Epithelial cell of esophagus (primary cell): ENCODE data around the gene TEAD3.

Experiments
- DNase-seq: peaks from one replicate; pipeline ENCODE4 v3.0.0; 2010; ENCODE audit warnings: low read depth
- H3K4me3 ChIP-seq: 2 replicates; pipeline ENCODE4 v1.5.1; 2011; ENCODE audit warnings: mild to moderate bottlenecking, low read length, control low read depth
- CTCF ChIP-seq: IDR thresholded peaks from 2 replicates; pipeline ENCODE4 v1.5.1; 2011; ENCODE audit warnings: low read depth, mild to moderate bottlenecking, low read length, control low read depth, inconsistent platforms; ENCODE audit not compliant: insufficient read depth; ENCODE audit errors: missing control alignments

The TEAD3 gene

DNA sequence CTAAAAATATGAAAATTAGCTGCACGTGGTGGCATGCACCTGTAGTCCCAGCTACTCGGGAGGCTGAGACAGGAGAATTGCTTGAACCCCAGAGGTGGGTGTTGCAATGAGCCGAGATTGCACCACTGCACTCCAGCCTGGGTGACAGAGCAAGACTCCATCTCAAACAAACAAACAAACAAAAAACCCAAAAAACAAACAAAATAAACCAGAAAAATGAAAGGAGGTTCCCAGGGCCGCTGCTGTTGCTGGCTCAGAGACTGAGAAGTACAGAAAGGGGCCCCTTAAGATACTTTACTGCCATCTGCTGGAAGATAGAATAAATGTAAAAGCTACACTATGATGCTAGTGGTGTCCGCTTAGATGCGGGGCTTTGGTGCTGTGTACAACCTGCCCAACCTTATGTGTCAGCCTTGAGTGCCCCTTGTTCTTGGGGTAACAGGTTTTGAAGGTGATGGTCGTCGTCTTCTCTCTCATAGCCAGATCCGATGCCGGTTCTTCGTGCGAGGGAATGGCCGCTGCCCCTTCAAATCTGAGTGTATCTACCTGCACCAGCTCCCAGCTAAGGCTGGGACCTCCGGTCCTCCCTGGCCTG lies 47.5 kb downstream of the TEAD3 start:
- DNase-seq, result peak; percentile 70
- no peak overlapping the region for H3K4me3 ChIP-seq
- TF ChIP-seq CTCF, result peak; percentile 66

GRCh38 chr6:35448191-35448590 lies 48.7 kb downstream of the TEAD3 start:
- no peak for TF ChIP-seq CTCF
- H3K4me3 ChIP-seq, result no peak overlapping the region

DNA sequence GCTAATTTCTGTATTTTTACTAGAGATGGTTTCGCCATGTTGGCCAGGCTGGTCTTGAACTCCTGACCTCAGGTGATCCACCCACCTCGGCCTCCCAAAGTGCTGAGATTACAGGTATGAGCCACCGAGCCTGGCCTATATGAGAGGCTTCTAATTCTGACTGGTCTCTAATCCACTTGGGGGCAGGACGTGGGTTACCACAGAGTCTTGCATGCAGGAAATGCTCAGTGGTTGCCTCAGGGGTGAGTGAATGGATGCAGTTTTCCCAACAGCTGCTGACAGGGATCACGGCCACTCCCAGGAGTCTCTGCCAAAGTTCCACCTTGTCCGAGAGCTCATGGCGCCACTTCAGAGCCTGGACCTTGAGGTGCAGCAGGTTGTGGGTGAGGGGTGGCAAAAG lies 51.2 kb downstream of the TEAD3 start:
- no peak overlapping the region for H3K4me3 ChIP-seq
- peak; percentile 64 for DNase-seq
- TF ChIP-seq CTCF, result no peak

More at GRCh38 chr6:35448191-35448590, 48.7 kb downstream of the TEAD3 start:
- DNase-seq, result no peak

DNA sequence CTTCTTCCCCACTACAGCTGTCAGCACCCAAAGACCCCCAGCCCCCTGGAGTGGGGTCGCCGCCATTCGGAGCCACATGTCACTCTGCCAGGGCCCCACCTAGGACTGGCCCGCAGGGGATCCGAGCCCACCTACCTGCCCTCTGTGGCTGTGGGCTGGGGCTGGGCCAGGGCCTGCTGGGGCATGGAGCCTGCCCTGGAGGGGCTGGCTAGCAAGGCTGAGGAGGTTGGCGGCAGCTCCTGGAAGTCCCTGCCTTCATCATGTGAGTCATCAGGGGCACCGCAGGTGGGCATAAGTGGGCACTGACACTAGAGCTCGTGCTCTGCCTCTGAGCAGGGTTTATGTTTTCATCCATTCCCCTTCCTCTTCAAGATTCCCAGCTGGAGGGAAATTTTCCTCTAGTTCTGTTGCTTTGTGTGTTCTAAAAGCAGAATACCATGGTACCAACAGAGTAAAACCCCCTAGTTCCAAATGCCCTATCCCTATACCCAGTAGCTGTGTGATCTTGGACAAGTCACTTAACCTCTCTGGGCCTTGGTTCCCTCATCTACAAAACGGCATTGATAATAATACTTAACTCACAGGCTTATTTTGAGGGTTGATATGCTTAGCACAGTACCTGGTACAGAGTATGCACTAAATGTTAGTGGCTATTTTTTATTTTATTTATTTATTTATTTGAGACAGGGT lies 53.4 kb downstream of the TEAD3 start:
- no peak overlapping the region for H3K4me3 ChIP-seq
- DNase-seq, result no peak
- TF ChIP-seq CTCF, result no peak

- peak; percentile 58 for DNase-seq
- H3K4me3 ChIP-seq, result no peak overlapping the region
- TF ChIP-seq CTCF, result no peak
These were observed 54.2 kb downstream of the TEAD3 start for GRCh38 chr6:35442693-35443092.

DNA sequence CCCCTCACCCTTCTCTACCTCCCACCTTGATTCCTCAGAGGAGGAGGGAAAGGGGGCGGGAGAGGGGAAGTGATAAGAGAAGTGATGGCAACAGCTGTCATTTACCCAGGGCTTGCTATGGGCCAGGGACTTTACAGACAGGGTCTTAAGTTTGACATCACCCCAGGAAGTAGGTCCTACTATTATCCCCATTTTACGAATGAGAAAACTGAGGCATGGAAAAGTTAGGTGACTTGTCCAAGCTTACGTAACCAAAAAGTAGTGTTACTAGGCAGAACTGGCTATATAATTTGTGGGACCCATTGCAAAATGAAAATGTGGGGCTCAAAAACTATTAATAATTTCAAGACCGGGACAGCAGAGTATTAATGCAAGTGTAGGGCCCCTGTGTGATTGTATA lies 55.2 kb downstream of the TEAD3 start:
- TF ChIP-seq CTCF, result no peak

GRCh38 chr6:35441205-35441604 lies 55.7 kb downstream of the TEAD3 start:
- no peak overlapping the region for H3K4me3 ChIP-seq
- TF ChIP-seq CTCF, result no peak

More for the DNA sequence above, 55.2 kb downstream of the TEAD3 start:
- H3K4me3 ChIP-seq, result no peak overlapping the region
- no peak for DNase-seq

More at GRCh38 chr6:35441205-35441604, 55.7 kb downstream of the TEAD3 start:
- no peak for DNase-seq
